ENCODE measurements around the gene CRADD.

GRCh38 chr12:93803424-93803807, 126.2 kb downstream of the CRADD start:
- no peak for TF ChIP-seq CTCF (conservative IDR thresholded peaks at IDR 0.05; ENCODE audit: low read depth, low read length)
- no peak for TF ChIP-seq POLR2A (IDR thresholded peaks at IDR 0.05; ENCODE audit: low read depth, low read length)
- TF ChIP-seq MAFK (IDR thresholded peaks at IDR 0.05; ENCODE audit: low read depth, low read length) = no peak
- TF ChIP-seq MXI1 (IDR thresholded peaks at IDR 0.05; ENCODE audit: borderline replicate concordance, low read depth, low read length) = no peak
- TF ChIP-seq NFE2L2 (IDR thresholded peaks at IDR 0.05; ENCODE audit: low read depth, low read length) = no peak
- TF ChIP-seq, protein P1, sequence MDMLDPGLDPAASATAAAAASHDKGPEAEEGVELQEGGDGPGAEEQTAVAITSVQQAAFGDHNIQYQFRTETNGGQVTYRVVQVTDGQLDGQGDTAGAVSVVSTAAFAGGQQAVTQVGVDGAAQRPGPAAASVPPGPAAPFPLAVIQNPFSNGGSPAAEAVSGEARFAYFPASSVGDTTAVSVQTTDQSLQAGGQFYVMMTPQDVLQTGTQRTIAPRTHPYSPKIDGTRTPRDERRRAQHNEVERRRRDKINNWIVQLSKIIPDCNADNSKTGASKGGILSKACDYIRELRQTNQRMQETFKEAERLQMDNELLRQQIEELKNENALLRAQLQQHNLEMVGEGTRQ (IDR thresholded peaks at IDR 0.05; ENCODE audit: low read depth, low read length) = no peak
- no peak for TF ChIP-seq BHLHE40 (IDR thresholded peaks at IDR 0.05; ENCODE audit: low read depth, low read length)
- no peak for TF ChIP-seq CEBPB (IDR thresholded peaks at IDR 0.05; ENCODE audit: low read depth, low read length)
- TF ChIP-seq, protein P2, sequence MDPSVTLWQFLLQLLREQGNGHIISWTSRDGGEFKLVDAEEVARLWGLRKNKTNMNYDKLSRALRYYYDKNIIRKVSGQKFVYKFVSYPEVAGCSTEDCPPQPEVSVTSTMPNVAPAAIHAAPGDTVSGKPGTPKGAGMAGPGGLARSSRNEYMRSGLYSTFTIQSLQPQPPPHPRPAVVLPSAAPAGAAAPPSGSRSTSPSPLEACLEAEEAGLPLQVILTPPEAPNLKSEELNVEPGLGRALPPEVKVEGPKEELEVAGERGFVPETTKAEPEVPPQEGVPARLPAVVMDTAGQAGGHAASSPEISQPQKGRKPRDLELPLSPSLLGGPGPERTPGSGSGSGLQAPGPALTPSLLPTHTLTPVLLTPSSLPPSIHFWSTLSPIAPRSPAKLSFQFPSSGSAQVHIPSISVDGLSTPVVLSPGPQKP (IDR thresholded peaks at IDR 0.05; ENCODE audit: borderline replicate concordance, low read depth, low read length) = no peak

Data from IMR-90 (cell line).